Stimulated activated naive B cell treated with anti-CD40 and anti-IgM and Interleukin-4, amounts not matched to agents 10 μg/mL and 1 μg/mL and 100 μg/mL, for 72 hours (primary cell): ENCODE measurements around the gene CD9.

ENCODE experiments used
- ATAC-seq, 2 donors: fragments of 150-1000 bp; cut with Tn5 transposase; replicated peaks; 2 replicates each; pipeline ENCODE4 v1.10.0; 2021; ENCODE audit warnings: moderate library complexity in 1 of 2
- DNase-seq: peaks from one replicate; pipeline ENCODE4 v3.0.0; 2021
- H3K27ac Mint-ChIP-seq: one replicate; pipeline ENCODE4 v1.8.0; 2022; ENCODE audit warnings: mild to moderate bottlenecking, mixed read lengths
- H3K27me3 Mint-ChIP-seq, 2 donors: one replicate each; pipeline ENCODE4 v1.8.0; 2022; ENCODE audit warnings: mixed read lengths in 2 of 2
- H3K36me3 Mint-ChIP-seq, 2 donors: one replicate each; pipeline ENCODE4 v1.8.0; 2022; ENCODE audit warnings: mixed read lengths in 2 of 2, mild to moderate bottlenecking in 1 of 2
- H3K4me1 Mint-ChIP-seq, 2 donors: one replicate each; pipeline ENCODE4 v1.8.0; 2022; ENCODE audit warnings: mixed read lengths in 2 of 2, mild to moderate bottlenecking in 1 of 2
- H3K4me3 Mint-ChIP-seq, 2 donors: one replicate each; pipeline ENCODE4 v1.8.0; 2022; ENCODE audit warnings: mild to moderate bottlenecking in 2 of 2, mixed read lengths in 2 of 2, moderate library complexity in 1 of 2
- H3K9me3 Mint-ChIP-seq, 2 donors: one replicate each; pipeline ENCODE4 v1.8.0; 2022; ENCODE audit warnings: mixed read lengths in 2 of 2, mild to moderate bottlenecking in 1 of 2

CD9 gene

GRCh38 chr12:6268484-6269157, 68.4 kb downstream of the CD9 start:
- DNase-seq (no peak), ATAC-seq (no peak)
- H3K4me1 Mint-ChIP-seq = peaks cover 9 to 11% of the 10 kb centered on the region in 2 donors
- no peak overlapping the region for H3K4me3 Mint-ChIP-seq
- H3K27ac Mint-ChIP-seq = no peak overlapping the region
- no peaks in the 10 kb centered on the region for H3K36me3 Mint-ChIP-seq
- H3K27me3 Mint-ChIP-seq = peaks cover 13 to 20% of the 10 kb centered on the region in 2 donors
- no peaks in the 10 kb centered on the region for H3K9me3 Mint-ChIP-seq

GRCh38 chr12:6269986-6270385, 69.8 kb downstream of the CD9 start:
- Mint-ChIP-seq H3K27ac (no peak overlapping the region), H3K4me1 (peaks cover 9 to 11% of the 10 kb centered on the region in 2 donors), H3K4me3 (no peak overlapping the region), H3K36me3 (no peaks in the 10 kb centered on the region), H3K27me3 (peaks cover 26% of the 10 kb centered on the region in 2 donors), H3K9me3 (no peaks in the 10 kb centered on the region)
- DNase-seq (no peak), ATAC-seq (no peak)

GRCh38 chr12:6271281-6271680, 71.1 kb downstream of the CD9 start:
- Mint-ChIP-seq H3K36me3 (no peaks in the 10 kb centered on the region), H3K4me3 (no peak overlapping the region), H3K27me3 (peaks cover 27 to 34% of the 10 kb centered on the region in 2 donors), H3K4me1 (peaks cover 9 to 11% of the 10 kb centered on the region in 2 donors), H3K9me3 (no peaks in the 10 kb centered on the region), H3K27ac (no peak overlapping the region)
- no peak for ATAC-seq
- DNase-seq = no peak

- peak in 1 of 2 donors; percentile 36 for ATAC-seq
- DNase-seq = no peak
- Mint-ChIP-seq H3K36me3 (no peaks in the 10 kb centered on the region), H3K27ac (no peak overlapping the region), H3K4me1 (peaks cover 0 to 2% of the 10 kb centered on the region in 2 donors), H3K9me3 (no peaks in the 10 kb centered on the region), H3K27me3 (peaks cover 34 to 42% of the 10 kb centered on the region in 2 donors), H3K4me3 (no peak overlapping the region)
Observed at GRCh38 chr12:6272300-6273204, 72.4 kb downstream of the CD9 start.

- Mint-ChIP-seq H3K4me1 (peaks cover 4 to 5% of the 10 kb centered on the region in 2 donors), H3K36me3 (no peaks in the 10 kb centered on the region), H3K4me3 (no peak overlapping the region), H3K9me3 (no peaks in the 10 kb centered on the region), H3K27me3 (peaks cover 34 to 42% of the 10 kb centered on the region in 2 donors), H3K27ac (no peak overlapping the region)
- DNase-seq = no peak
- ATAC-seq = no peak
Observed at GRCh38 chr12:6273205-6273540, 73.0 kb downstream of the CD9 start.

GRCh38 chr12:6273541-6274230, 73.5 kb downstream of the CD9 start:
- peaks cover 34 to 42% of the 10 kb centered on the region in 2 donors for H3K27me3 Mint-ChIP-seq
- ATAC-seq (no peak), DNase-seq (no peak)
- no peak overlapping the region for H3K27ac Mint-ChIP-seq
- no peaks in the 10 kb centered on the region for H3K36me3 Mint-ChIP-seq
- no peak overlapping the region for H3K4me3 Mint-ChIP-seq
- peaks cover 6% of the 10 kb centered on the region in 2 donors for H3K4me1 Mint-ChIP-seq
- H3K9me3 Mint-ChIP-seq = no peaks in the 10 kb centered on the region

GRCh38 chr12:6274231-6275221, 74.3 kb downstream of the CD9 start:
- Mint-ChIP-seq H3K4me3 (no peak overlapping the region), H3K27me3 (peaks cover 38 to 45% of the 10 kb centered on the region in 2 donors)
- ATAC-seq = no peak

GRCh38 chr12:6275928-6276887, 76.0 kb downstream of the CD9 start:
- DNase-seq (no peak), ATAC-seq (no peak)
- Mint-ChIP-seq H3K9me3 (no peaks in the 10 kb centered on the region), H3K36me3 (no peaks in the 10 kb centered on the region), H3K27ac (no peak overlapping the region), H3K4me3 (no peak overlapping the region), H3K27me3 (peaks cover 51 to 60% of the 10 kb centered on the region in 2 donors), H3K4me1 (peaks cover 6% of the 10 kb centered on the region in 2 donors)

More at GRCh38 chr12:6274231-6275221, 74.3 kb downstream of the CD9 start:
- no peak for DNase-seq
- Mint-ChIP-seq H3K4me1 (peaks cover 6% of the 10 kb centered on the region in 2 donors), H3K9me3 (no peaks in the 10 kb centered on the region), H3K36me3 (no peaks in the 10 kb centered on the region), H3K27ac (no peak overlapping the region)

- no peak overlapping the region for H3K27ac Mint-ChIP-seq
- no peak for ATAC-seq
- H3K27me3 Mint-ChIP-seq = peaks cover 57 to 64% of the 10 kb centered on the region in 2 donors
- H3K36me3 Mint-ChIP-seq = no peaks in the 10 kb centered on the region
- H3K9me3 Mint-ChIP-seq = no peaks in the 10 kb centered on the region
- peaks cover 6% of the 10 kb centered on the region in 2 donors for H3K4me1 Mint-ChIP-seq
- no peak overlapping the region for H3K4me3 Mint-ChIP-seq
- no peak for DNase-seq
Observed at GRCh38 chr12:6276956-6277620, 76.9 kb downstream of the CD9 start.

- H3K4me3 Mint-ChIP-seq = peak overlapping the region; percentile 85 to 87
- ATAC-seq (peak; percentile 31 to 44), DNase-seq (peak; percentile 40)
- H3K9me3 Mint-ChIP-seq = no peaks in the 10 kb centered on the region
- no peaks in the 10 kb centered on the region for H3K36me3 Mint-ChIP-seq
- H3K27ac Mint-ChIP-seq = peak overlapping the region; percentile 86
- H3K4me1 Mint-ChIP-seq = peaks cover 4 to 6% of the 10 kb centered on the region in 2 donors
- H3K27me3 Mint-ChIP-seq = peaks cover 61 to 66% of the 10 kb centered on the region in 2 donors
Observed at GRCh38 chr12:6277982-6278438, 77.8 kb downstream of the CD9 start.

- Mint-ChIP-seq H3K27ac (peak overlapping the region; percentile 86), H3K4me1 (peaks cover 4 to 6% of the 10 kb centered on the region in 2 donors), H3K4me3 (peak overlapping the region; percentile 85 to 87), H3K27me3 (peaks cover 55 to 63% of the 10 kb centered on the region in 2 donors), H3K9me3 (no peaks in the 10 kb centered on the region), H3K36me3 (no peaks in the 10 kb centered on the region)
- ATAC-seq (peak; percentile 93 to 95), DNase-seq (peak; percentile 82)
Observed at GRCh38 chr12:6278439-6279255, 78.4 kb downstream of the CD9 start.
